ENCODE measurements around the gene PLEKHH2. TPM values are rescaled to one million over a fixed set of nuclear protein-coding genes. Genes with fewer than 3 reads are reported as not detected.

PLEKHH2 gene
- total RNA-seq, 1 donor from 2014 or later = 0.84 TPM

DNA sequence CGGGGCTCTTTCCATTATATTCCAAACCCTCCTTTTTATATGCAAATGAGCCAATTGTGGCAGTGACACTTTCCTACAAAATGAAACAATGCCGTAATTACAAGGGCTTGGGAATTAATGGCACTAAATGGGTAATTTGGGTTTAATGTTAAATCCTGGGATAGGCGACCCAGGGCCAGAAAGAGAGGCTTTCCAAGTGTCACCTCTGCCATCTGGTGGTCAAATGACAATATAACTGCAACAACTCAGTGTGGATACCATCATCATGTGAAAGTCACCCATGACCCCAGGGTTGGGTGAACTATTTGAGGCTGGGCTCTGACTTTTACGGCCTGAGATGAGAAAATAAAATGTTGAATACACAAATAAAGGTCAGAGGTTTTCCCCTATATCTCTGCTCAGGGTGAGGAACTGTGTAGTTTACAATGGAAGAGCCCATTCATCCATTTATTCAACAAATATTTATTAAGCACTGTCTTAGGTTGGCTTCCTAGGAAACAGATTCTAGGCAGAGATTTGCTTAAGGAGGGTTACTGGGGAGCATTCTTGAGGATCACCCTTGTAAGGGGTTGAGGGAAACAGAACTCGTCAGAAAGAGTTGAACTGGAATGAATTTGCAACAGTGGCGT is 27.7 kb upstream of the PLEKHH2 start:
- Mint-ChIP-seq H3K4me1 (ENCODE audit: low read depth, unreplicated experiment) (no peaks in the 10 kb centered on the region), H3K27ac (ENCODE audit: unreplicated experiment) (no peak overlapping the region), H3K9me3 (ENCODE audit: unreplicated experiment) (no peaks in the 10 kb centered on the region), H3K27me3 (ENCODE audit: low read depth, unreplicated experiment) (peaks cover 3% of the 10 kb centered on the region), H3K4me3 (ENCODE audit: unreplicated experiment) (no peak overlapping the region), H3K36me3 (ENCODE audit: low read depth, unreplicated experiment) (no peaks in the 10 kb centered on the region)
- Histone ChIP-seq H3K4me1 (ENCODE audit: insufficient read depth, low read length) (no peaks in the 10 kb centered on the region), H4K20me1 (ENCODE audit: insufficient read depth, low read length) (no peaks in the 10 kb centered on the region), H3K36me3 (ENCODE audit: insufficient read depth, low read length) (no peaks in the 10 kb centered on the region), H3K79me2 (ENCODE audit: insufficient read depth, low read length) (no peaks in the 10 kb centered on the region), H3K27me3 (ENCODE audit: insufficient read depth, low read length) (no peaks in the 10 kb centered on the region), H3K27ac (ENCODE audit: low read depth, low read length) (no peak overlapping the region), H3K4me2 (ENCODE audit: low read length) (no peak overlapping the region), H3K9ac (ENCODE audit: low read length) (no peak overlapping the region), H3K9me3 (ENCODE audit: insufficient read depth, low read depth, low read length) (no peaks in the 10 kb centered on the region), H2AFZ (ENCODE audit: low read depth, low read length) (no peak overlapping the region), H3K4me3 (ENCODE audit: insufficient read depth, low read depth, low read length) (no peak overlapping the region)
- TF ChIP-seq EZH2 (IDR thresholded peaks at IDR 0.05; ENCODE audit: insufficient read depth, low read length) = no peak
- TF ChIP-seq, protein P1, sequence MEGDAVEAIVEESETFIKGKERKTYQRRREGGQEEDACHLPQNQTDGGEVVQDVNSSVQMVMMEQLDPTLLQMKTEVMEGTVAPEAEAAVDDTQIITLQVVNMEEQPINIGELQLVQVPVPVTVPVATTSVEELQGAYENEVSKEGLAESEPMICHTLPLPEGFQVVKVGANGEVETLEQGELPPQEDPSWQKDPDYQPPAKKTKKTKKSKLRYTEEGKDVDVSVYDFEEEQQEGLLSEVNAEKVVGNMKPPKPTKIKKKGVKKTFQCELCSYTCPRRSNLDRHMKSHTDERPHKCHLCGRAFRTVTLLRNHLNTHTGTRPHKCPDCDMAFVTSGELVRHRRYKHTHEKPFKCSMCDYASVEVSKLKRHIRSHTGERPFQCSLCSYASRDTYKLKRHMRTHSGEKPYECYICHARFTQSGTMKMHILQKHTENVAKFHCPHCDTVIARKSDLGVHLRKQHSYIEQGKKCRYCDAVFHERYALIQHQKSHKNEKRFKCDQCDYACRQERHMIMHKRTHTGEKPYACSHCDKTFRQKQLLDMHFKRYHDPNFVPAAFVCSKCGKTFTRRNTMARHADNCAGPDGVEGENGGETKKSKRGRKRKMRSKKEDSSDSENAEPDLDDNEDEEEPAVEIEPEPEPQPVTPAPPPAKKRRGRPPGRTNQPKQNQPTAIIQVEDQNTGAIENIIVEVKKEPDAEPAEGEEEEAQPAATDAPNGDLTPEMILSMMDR (IDR thresholded peaks at IDR 0.05; ENCODE audit: insufficient read depth, low read depth, low read length) = peak; percentile 70
- DNase-seq (ENCODE audit: low read depth) (no peak), FAIRE-seq (peak; percentile 71)

DNA sequence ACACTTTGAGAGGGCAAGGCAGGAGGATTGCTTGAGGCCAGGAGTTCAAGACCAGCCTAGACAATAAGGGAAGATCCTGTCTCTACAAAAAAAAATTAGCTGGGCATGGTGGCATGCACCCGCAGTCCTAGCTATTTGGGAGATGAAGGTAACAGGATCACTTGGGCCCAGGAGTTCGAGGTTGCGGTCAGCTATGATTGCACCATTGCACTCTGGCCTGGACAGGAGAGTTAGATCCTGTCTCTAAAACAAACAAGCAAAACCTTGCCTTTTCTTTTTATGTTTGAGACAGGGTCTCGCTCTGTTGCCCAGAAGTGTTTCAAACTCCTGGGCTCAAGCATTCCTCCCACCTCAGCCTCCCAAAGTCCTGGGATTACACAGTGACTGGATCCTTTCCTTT is 26.7 kb upstream of the PLEKHH2 start:
- H3K27me3 Mint-ChIP-seq (ENCODE audit: low read depth, unreplicated experiment) = peaks cover 3% of the 10 kb centered on the region
- H3K9me3 Mint-ChIP-seq (ENCODE audit: unreplicated experiment) = no peaks in the 10 kb centered on the region
- H3K4me3 ChIP-seq (ENCODE audit: insufficient read depth, low read depth, low read length) = no peak overlapping the region
- H3K9ac ChIP-seq (ENCODE audit: low read length) = no peak overlapping the region
- H3K27ac Mint-ChIP-seq (ENCODE audit: unreplicated experiment) = no peak overlapping the region
- no peaks in the 10 kb centered on the region for H3K36me3 Mint-ChIP-seq (ENCODE audit: low read depth, unreplicated experiment)
- no peaks in the 10 kb centered on the region for H3K4me1 Mint-ChIP-seq (ENCODE audit: low read depth, unreplicated experiment)
- no peak overlapping the region for H3K27ac ChIP-seq (ENCODE audit: low read depth, low read length)
- no peak overlapping the region for H2AFZ ChIP-seq (ENCODE audit: low read depth, low read length)
- no peaks in the 10 kb centered on the region for H3K27me3 ChIP-seq (ENCODE audit: insufficient read depth, low read length)
- FAIRE-seq = no peak
- H3K79me2 ChIP-seq (ENCODE audit: insufficient read depth, low read length) = no peaks in the 10 kb centered on the region
- H3K9me3 ChIP-seq (ENCODE audit: insufficient read depth, low read depth, low read length) = no peaks in the 10 kb centered on the region
- H3K4me3 Mint-ChIP-seq (ENCODE audit: unreplicated experiment) = no peak overlapping the region
- DNase-seq (ENCODE audit: low read depth) = no peak
- no peaks in the 10 kb centered on the region for H3K4me1 ChIP-seq (ENCODE audit: insufficient read depth, low read length)
- TF ChIP-seq EZH2 (IDR thresholded peaks at IDR 0.05; ENCODE audit: insufficient read depth, low read length) = no peak
- TF ChIP-seq, protein P1 (IDR thresholded peaks at IDR 0.05; ENCODE audit: insufficient read depth, low read depth, low read length) = no peak
- H3K4me2 ChIP-seq (ENCODE audit: low read length) = no peak overlapping the region
- H4K20me1 ChIP-seq (ENCODE audit: insufficient read depth, low read length) = no peaks in the 10 kb centered on the region
- no peaks in the 10 kb centered on the region for H3K36me3 ChIP-seq (ENCODE audit: insufficient read depth, low read length)

All from astrocyte (in vitro differentiated cells and primary cell).